ENCODE data around the gene EMCN. TPM values are rescaled to one million over a fixed set of nuclear protein-coding genes. Genes with fewer than 3 reads are reported as not detected.

Gene EMCN
- total RNA-seq, 1 experiment from 2014 or later = not detected

DNA sequence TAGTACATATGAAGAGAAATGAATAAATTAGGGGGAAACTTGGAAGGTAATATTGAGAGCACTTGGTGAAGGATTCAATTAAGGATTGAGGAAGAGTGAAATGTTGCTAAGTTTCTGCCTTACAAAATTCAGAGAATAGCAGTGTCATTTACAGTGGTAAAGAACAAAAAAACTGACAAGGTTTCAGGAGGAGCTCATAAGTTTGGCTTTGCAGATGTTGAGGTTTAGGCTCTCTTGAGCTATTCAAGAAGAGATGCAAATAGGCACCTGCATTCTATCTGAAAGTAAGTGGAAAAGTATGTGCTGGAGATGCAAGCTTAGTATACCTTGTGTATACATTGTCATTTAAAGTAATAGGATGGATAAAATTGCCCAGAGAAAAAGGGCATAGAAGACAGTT, 22.3 kb upstream of the EMCN start:
- no peaks in the 10 kb centered on the region for H3K9me3 ChIP-seq (ENCODE audit: control insufficient read depth, low read depth, low read length)
- Mint-ChIP-seq H3K4me3 (no peak overlapping the region), H3K27me3 (ENCODE audit: low read depth) (no peaks in the 10 kb centered on the region), H3K36me3 (ENCODE audit: insufficient read depth in 1 of 3, low read depth in 3 of 3) (no peaks in the 10 kb centered on the region; a peak in 1 of 7 replicates), H3K4me1 (peaks cover 5% of the 10 kb centered on the region in 2 experiments; a peak in 3 of 4 replicates), H3K27ac (no peak overlapping the region), H3K9me3 (peaks cover 0 to 3% of the 10 kb centered on the region in 2 experiments; a peak in 2 of 5 replicates)
- H3K23ac ChIP-seq (ENCODE audit: insufficient read length, low read depth, low read length) = no peak overlapping the region
- H4K5ac ChIP-seq (ENCODE audit: insufficient read length, low read depth, low read length) = no peak overlapping the region
- H3K9ac ChIP-seq (ENCODE audit: extremely low read depth, insufficient read length, low read length) = no peak overlapping the region
- no peak overlapping the region for H3K4ac ChIP-seq (ENCODE audit: low read depth, low read length)
- DNase-seq = no peak
- no peak overlapping the region for H2BK5ac ChIP-seq (ENCODE audit: insufficient read length, low read length)
- H3K14ac ChIP-seq (ENCODE audit: insufficient read depth, low read length) = no peak overlapping the region
- no peak overlapping the region for H3K18ac ChIP-seq (ENCODE audit: insufficient read length, low read depth, low read length)
- H4K91ac ChIP-seq (ENCODE audit: insufficient read length, low read depth, low read length) = no peak overlapping the region
- TF ChIP-seq, protein P1, sequence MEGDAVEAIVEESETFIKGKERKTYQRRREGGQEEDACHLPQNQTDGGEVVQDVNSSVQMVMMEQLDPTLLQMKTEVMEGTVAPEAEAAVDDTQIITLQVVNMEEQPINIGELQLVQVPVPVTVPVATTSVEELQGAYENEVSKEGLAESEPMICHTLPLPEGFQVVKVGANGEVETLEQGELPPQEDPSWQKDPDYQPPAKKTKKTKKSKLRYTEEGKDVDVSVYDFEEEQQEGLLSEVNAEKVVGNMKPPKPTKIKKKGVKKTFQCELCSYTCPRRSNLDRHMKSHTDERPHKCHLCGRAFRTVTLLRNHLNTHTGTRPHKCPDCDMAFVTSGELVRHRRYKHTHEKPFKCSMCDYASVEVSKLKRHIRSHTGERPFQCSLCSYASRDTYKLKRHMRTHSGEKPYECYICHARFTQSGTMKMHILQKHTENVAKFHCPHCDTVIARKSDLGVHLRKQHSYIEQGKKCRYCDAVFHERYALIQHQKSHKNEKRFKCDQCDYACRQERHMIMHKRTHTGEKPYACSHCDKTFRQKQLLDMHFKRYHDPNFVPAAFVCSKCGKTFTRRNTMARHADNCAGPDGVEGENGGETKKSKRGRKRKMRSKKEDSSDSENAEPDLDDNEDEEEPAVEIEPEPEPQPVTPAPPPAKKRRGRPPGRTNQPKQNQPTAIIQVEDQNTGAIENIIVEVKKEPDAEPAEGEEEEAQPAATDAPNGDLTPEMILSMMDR (conservative IDR thresholded peaks at IDR 0.05) = no peak
- no peak overlapping the region for H4K8ac ChIP-seq (replicated peaks; ENCODE audit: insufficient read length, low read depth, low read length)
- H3T11ph ChIP-seq (ENCODE audit: low read length) = no peak overlapping the region
- H2AFZ ChIP-seq (ENCODE audit: low read length) = no peak overlapping the region
- H3K27me3 ChIP-seq (ENCODE audit: insufficient read depth, low read length) = no peaks in the 10 kb centered on the region
- H3K79me1 ChIP-seq (ENCODE audit: insufficient read depth, low read depth, low read length, poor library complexity, severe bottlenecking) = no peaks in the 10 kb centered on the region
- no peak overlapping the region for H3K4me2 ChIP-seq (ENCODE audit: insufficient read depth, insufficient read length, low read length)
- no peaks in the 10 kb centered on the region for H3K4me1 ChIP-seq (ENCODE audit: insufficient read depth, low read length)
- H2BK20ac ChIP-seq (ENCODE audit: low read depth, low read length, poor library complexity, severe bottlenecking) = no peak overlapping the region
- H3K23me2 ChIP-seq (ENCODE audit: insufficient read length, low read depth, low read length, poor library complexity, severe bottlenecking) = no peaks in the 10 kb centered on the region
- no peaks in the 10 kb centered on the region for H4K20me1 ChIP-seq (ENCODE audit: control insufficient read depth, insufficient read depth, insufficient read length)
- no peak overlapping the region for H2BK12ac ChIP-seq (ENCODE audit: insufficient read length, low read depth, low read length)
- H2AK5ac ChIP-seq (ENCODE audit: insufficient read length, low read length) = no peak overlapping the region
- no peak overlapping the region for H2BK120ac ChIP-seq (ENCODE audit: low read depth, low read length, poor library complexity, severe bottlenecking)
- H2BK15ac ChIP-seq (ENCODE audit: low read depth, low read length) = no peak overlapping the region
- no peak overlapping the region for H3K56ac ChIP-seq (ENCODE audit: insufficient read length, low read depth, low read length)
- H3K79me2 ChIP-seq (ENCODE audit: insufficient read depth, low read length) = no peaks in the 10 kb centered on the region
- H3K27ac ChIP-seq (ENCODE audit: insufficient read length, low read depth, low read length) = no peak overlapping the region

Data from H9 (cell line).